ENCODE measurements around the gene PSMB7.

The PSMB7 gene

GRCh38 chr9:124355039-124355940, 60.0 kb downstream of the PSMB7 start:
- no peak for DNase-seq

GRCh38 chr9:124354346-124355038, 60.8 kb downstream of the PSMB7 start:
- no peak for DNase-seq

- DNase-seq = no peak
These were observed 61.4 kb downstream of the PSMB7 start for GRCh38 chr9:124353811-124354274.

- no peak for DNase-seq
These were observed 62.0 kb downstream of the PSMB7 start for GRCh38 chr9:124353166-124353768.

GRCh38 chr9:124352616-124353015, 62.6 kb downstream of the PSMB7 start:
- no peak for DNase-seq

GRCh38 chr9:124351672-124352468, 63.4 kb downstream of the PSMB7 start:
- DNase-seq = no peak

GRCh38 chr9:124350494-124351263, 64.6 kb downstream of the PSMB7 start:
- no peak for DNase-seq

GRCh38 chr9:124349675-124350493, 65.4 kb downstream of the PSMB7 start:
- no peak for DNase-seq

- no peak for DNase-seq
These were observed 66.0 kb downstream of the PSMB7 start for GRCh38 chr9:124349267-124349666.

GRCh38 chr9:124348831-124349230, 66.4 kb downstream of the PSMB7 start:
- no peak for DNase-seq

GRCh38 chr9:124348363-124348762, 66.9 kb downstream of the PSMB7 start:
- DNase-seq = no peak

- no peak for DNase-seq
These were observed 67.3 kb downstream of the PSMB7 start for GRCh38 chr9:124347968-124348358.

GRCh38 chr9:124347206-124347967, 67.9 kb downstream of the PSMB7 start:
- DNase-seq = no peak

- no peak for DNase-seq
These were observed 68.7 kb downstream of the PSMB7 start for GRCh38 chr9:124346347-124347163.

- no peak for DNase-seq
These were observed 69.4 kb downstream of the PSMB7 start for GRCh38 chr9:124345751-124346281.

- no peak for DNase-seq
These were observed 70.2 kb downstream of the PSMB7 start for GRCh38 chr9:124345063-124345462.

GRCh38 chr9:124344291-124345050, 70.8 kb downstream of the PSMB7 start:
- DNase-seq = no peak
